H9 (cell line): Measurements from ENCODE around the gene MTF1. TPM values are rescaled to one million over a fixed set of nuclear protein-coding genes. Genes with fewer than 3 reads are reported as not detected.

Source experiments
- DNase-seq: peaks from one replicate; pipeline ENCODE4 v3.0.0-alpha.2; 2017
- H2AFZ ChIP-seq: one replicate; pipeline ENCODE4 v1.6.1; 2013; ENCODE audit warnings: mild to moderate bottlenecking, low read length, control low read depth, moderate library complexity
- H2AK5ac ChIP-seq: 2 replicates; pipeline ENCODE4 v1.6.1; 2013; ENCODE audit warnings: low read length, control low read depth, mixed read lengths; ENCODE audit not compliant: insufficient read length
- H2BK120ac ChIP-seq: one replicate; pipeline ENCODE4 v1.6.1; 2013; ENCODE audit warnings: low read depth, mild to moderate bottlenecking, low read length, control low read depth, inconsistent platforms; ENCODE audit not compliant: poor library complexity, severe bottlenecking
- H2BK12ac ChIP-seq: 2 replicates; pipeline ENCODE4 v1.6.1; 2013; ENCODE audit warnings: low read length, control low read depth, mixed read lengths, low read depth; ENCODE audit not compliant: insufficient read length
- H2BK15ac ChIP-seq: 2 replicates; pipeline ENCODE4 v1.6.1; 2013; ENCODE audit warnings: low read depth, low read length, control low read depth
- H2BK20ac ChIP-seq: one replicate; pipeline ENCODE4 v1.6.1; 2013; ENCODE audit warnings: low read depth, mild to moderate bottlenecking, low read length, control low read depth, inconsistent platforms; ENCODE audit not compliant: poor library complexity, severe bottlenecking
- H2BK5ac ChIP-seq: 2 replicates; pipeline ENCODE4 v1.6.1; 2013; ENCODE audit warnings: low read length, control low read depth, mixed read lengths; ENCODE audit not compliant: insufficient read length
- H3K14ac ChIP-seq: 2 replicates; pipeline ENCODE4 v1.6.1; 2013; ENCODE audit warnings: low read length, control low read depth; ENCODE audit not compliant: insufficient read depth
- H3K18ac ChIP-seq: 2 replicates; pipeline ENCODE4 v1.6.1; 2013; ENCODE audit warnings: low read depth, mild to moderate bottlenecking, mixed read lengths, low read length, control low read depth; ENCODE audit not compliant: insufficient read length
- H3K23ac ChIP-seq: 2 replicates; pipeline ENCODE4 v1.6.1; 2013; ENCODE audit warnings: low read length, control low read depth, mixed read lengths, low read depth; ENCODE audit not compliant: insufficient read length
- H3K23me2 ChIP-seq: 2 replicates; pipeline ENCODE4 v1.6.1; 2013; ENCODE audit warnings: low read depth, mild to moderate bottlenecking, mixed read lengths, low read length, control low read depth; ENCODE audit not compliant: insufficient read length, poor library complexity, severe bottlenecking
- H3K27ac ChIP-seq: 2 replicates; pipeline ENCODE4 v1.5.1; 2013; ENCODE audit warnings: low read length, control low read depth, mixed read lengths, low read depth; ENCODE audit not compliant: insufficient read length
- H3K27me3 ChIP-seq: 2 replicates; pipeline ENCODE4 v1.6.1; 2013; ENCODE audit warnings: low read length, control low read depth, inconsistent platforms; ENCODE audit not compliant: insufficient read depth
- H3K4ac ChIP-seq: 2 replicates; pipeline ENCODE4 v1.6.1; 2013; ENCODE audit warnings: low read depth, mild to moderate bottlenecking, control low read depth, inconsistent platforms, low read length, moderate library complexity
- H3K4me1 ChIP-seq: 2 replicates; pipeline ENCODE4 v1.6.1; 2013; ENCODE audit warnings: low read length, control low read depth, inconsistent platforms; ENCODE audit not compliant: insufficient read depth
- H3K4me2 ChIP-seq: 2 replicates; pipeline ENCODE4 v1.6.1; 2013; ENCODE audit warnings: low read length, control low read depth, mixed read lengths; ENCODE audit not compliant: insufficient read length, insufficient read depth
- H3K56ac ChIP-seq: 2 replicates; pipeline ENCODE4 v1.6.1; 2013; ENCODE audit warnings: low read depth, mild to moderate bottlenecking, mixed read lengths, low read length, control low read depth; ENCODE audit not compliant: insufficient read length
- H3K79me1 ChIP-seq: 2 replicates; pipeline ENCODE4 v1.6.1; 2013; ENCODE audit warnings: low read depth, mild to moderate bottlenecking, moderate library complexity, low read length, control low read depth, inconsistent platforms; ENCODE audit not compliant: insufficient read depth, poor library complexity, severe bottlenecking
- H3K79me2 ChIP-seq: 2 replicates; pipeline ENCODE4 v1.6.1; 2013; ENCODE audit warnings: low read length, control low read depth, inconsistent platforms; ENCODE audit not compliant: insufficient read depth
- H3K9ac ChIP-seq: 2 replicates; pipeline ENCODE4 v1.6.1; 2013; ENCODE audit warnings: low read length, control low read depth, mixed read lengths; ENCODE audit not compliant: insufficient read length; ENCODE audit errors: extremely low read depth
- H3K9me3 ChIP-seq: one replicate; pipeline ENCODE4 v1.6.1; 2013; ENCODE audit warnings: low read depth, low read length, inconsistent platforms; ENCODE audit not compliant: control insufficient read depth
- H3T11ph ChIP-seq: one replicate; pipeline ENCODE4 v1.6.1; 2013; ENCODE audit warnings: mild to moderate bottlenecking, low read length, control low read depth, inconsistent platforms
- H4K20me1 ChIP-seq: one replicate; pipeline ENCODE4 v1.6.1; 2013; ENCODE audit not compliant: control insufficient read depth, insufficient read length, insufficient read depth
- H4K5ac ChIP-seq: 2 replicates; pipeline ENCODE4 v1.6.1; 2013; ENCODE audit warnings: low read depth, mild to moderate bottlenecking, mixed read lengths, low read length, control low read depth; ENCODE audit not compliant: insufficient read length
- H4K8ac ChIP-seq: replicated peaks from 2 replicates; pipeline ENCODE4 v1.6.1; 2013; ENCODE audit warnings: low read length, control low read depth, mixed read lengths, low read depth; ENCODE audit not compliant: insufficient read length
- H4K91ac ChIP-seq: 2 replicates; pipeline ENCODE4 v1.6.1; 2013; ENCODE audit warnings: low read depth, mild to moderate bottlenecking, moderate library complexity, mixed read lengths, low read length, control low read depth; ENCODE audit not compliant: insufficient read length
- H3K27ac Mint-ChIP-seq, 3 experiments: 2 replicates in 2 of 3; 3 replicates in 1 of 3; pipeline ENCODE4 v1.8.0; 2020 to 2021; ENCODE audit warnings: mixed read lengths in 3 of 3, mild to moderate bottlenecking in 1 of 3, moderate library complexity in 1 of 3
- H3K27me3 Mint-ChIP-seq: 2 replicates; pipeline ENCODE4 v1.8.0; 2021; ENCODE audit warnings: low read depth, mild to moderate bottlenecking, moderate library complexity, mixed read lengths
- H3K36me3 Mint-ChIP-seq, 3 experiments: 2 replicates in 2 of 3; 3 replicates in 1 of 3; pipeline ENCODE4 v1.8.0; 2020 to 2021; ENCODE audit warnings: low read depth in 3 of 3, mixed read lengths in 3 of 3; ENCODE audit not compliant: insufficient read depth in 1 of 3
- H3K4me1 Mint-ChIP-seq, 2 experiments: 2 replicates each; pipeline ENCODE4 v1.8.0; 2020; ENCODE audit warnings: mixed read lengths in 2 of 2
- H3K4me3 Mint-ChIP-seq, 2 experiments: 2 replicates in 1 of 2; 3 replicates in 1 of 2; pipeline ENCODE4 v1.8.0; 2020 to 2021; ENCODE audit warnings: mild to moderate bottlenecking in 2 of 2, mixed read lengths in 2 of 2, moderate library complexity in 1 of 2
- H3K9me3 Mint-ChIP-seq, 2 experiments: 2 replicates in 1 of 2; 3 replicates in 1 of 2; pipeline ENCODE4 v1.8.0; 2020; ENCODE audit warnings: mild to moderate bottlenecking in 2 of 2, mixed read lengths in 2 of 2, moderate library complexity in 1 of 2
- WGBS: extraction: QIAGEN DNeasy Blood & Tissue Kit; methylation state at CpG from one replicate; pipeline ENCODE4 v1.1.7; 2013; ENCODE audit warnings: missing lambda C conversion rate, low lambda C conversion rate, mixed read lengths; ENCODE audit not compliant: insufficient read length; ENCODE audit errors: extremely low coverage; 5-methylcytosine and 5-hydroxymethylcytosine counted together
- total RNA-seq: library from RNA; stranded (reverse); gene quantifications from 2 replicates; pipeline ENCODE4 v1.2.1, GENCODE V29; 2021
- TF ChIP-seq, protein P1 (sequence below): fragments of 200-600 bp; sonication (generic); conservative IDR thresholded peaks from 3 replicates; pipeline ENCODE4 v1.8.0; 2021; ENCODE audit warnings: antibody characterized with exemption, mild to moderate bottlenecking

Gene MTF1
- total RNA-seq, 1 experiment from 2014 or later, result 17.0 TPM

DNA sequence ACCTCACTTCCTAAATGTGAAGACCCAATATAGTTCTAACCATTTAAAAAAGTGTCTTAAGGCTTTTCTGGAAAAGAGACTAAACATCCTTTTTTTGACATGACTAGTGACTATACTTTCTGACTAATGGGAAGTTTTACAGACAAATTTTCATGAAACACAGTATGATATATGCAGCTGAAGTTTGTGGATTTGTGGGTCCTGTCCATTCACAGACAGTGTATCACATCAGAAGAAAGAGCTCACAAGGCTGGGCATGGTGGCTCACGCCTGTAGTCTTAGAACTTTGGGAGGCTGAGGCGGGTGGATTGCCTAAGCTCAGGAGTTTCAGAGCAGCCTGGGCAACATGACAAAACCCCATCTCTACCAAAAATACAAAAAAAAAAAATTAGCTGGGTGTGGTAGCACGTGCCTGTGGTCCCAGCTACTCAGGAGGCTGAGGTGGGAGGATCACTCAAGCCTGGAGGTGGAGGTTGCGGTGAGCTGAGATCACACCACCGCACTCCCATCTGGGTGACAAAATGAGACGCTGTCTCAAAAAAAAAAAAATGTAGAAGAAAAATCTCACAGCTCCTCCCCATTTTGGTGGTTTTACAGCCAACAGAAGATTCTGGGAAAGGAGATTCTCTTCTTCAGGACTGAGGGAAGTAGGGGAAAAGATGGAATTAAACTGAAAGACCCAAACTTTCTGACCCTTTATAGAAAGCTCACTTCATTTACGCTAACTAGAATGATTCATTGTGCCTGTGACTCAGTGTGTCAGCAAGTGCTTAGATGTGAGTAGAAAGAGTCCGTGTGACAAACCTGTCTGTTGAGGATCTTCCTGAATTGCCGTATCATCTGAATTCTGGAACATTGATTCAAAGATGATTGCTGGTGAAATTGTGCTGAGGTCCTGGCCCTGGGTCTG is 36.2 kb downstream of the MTF1 start:
- H3K79me2 ChIP-seq, result no peaks in the 10 kb centered on the region
- DNase-seq, result no peak
- H3T11ph ChIP-seq, result no peak overlapping the region
- H2BK15ac ChIP-seq, result no peak overlapping the region
- no peak overlapping the region for H3K4me2 ChIP-seq
- H4K20me1 ChIP-seq, result no peaks in the 10 kb centered on the region
- H3K4me3 Mint-ChIP-seq, result no peak overlapping the region
- H3K27me3 Mint-ChIP-seq, result no peaks in the 10 kb centered on the region
- H3K9me3 Mint-ChIP-seq, result no peaks in the 10 kb centered on the region
- H2BK20ac ChIP-seq, result no peak overlapping the region
- H4K8ac ChIP-seq, result no peak overlapping the region
- H4K91ac ChIP-seq, result no peak overlapping the region
- no peak overlapping the region for H3K14ac ChIP-seq
- no peak overlapping the region for H3K18ac ChIP-seq
- H3K36me3 Mint-ChIP-seq, result peaks cover 14 to 52% (median 31%) of the 10 kb centered on the region in 3 experiments; a peak in 6 of 7 replicates
- peaks cover 0 to under 1% of the 10 kb centered on the region in 2 experiments; a peak in 1 of 4 replicates for H3K4me1 Mint-ChIP-seq
- no peak overlapping the region for H3K4ac ChIP-seq
- TF ChIP-seq, protein P1, sequence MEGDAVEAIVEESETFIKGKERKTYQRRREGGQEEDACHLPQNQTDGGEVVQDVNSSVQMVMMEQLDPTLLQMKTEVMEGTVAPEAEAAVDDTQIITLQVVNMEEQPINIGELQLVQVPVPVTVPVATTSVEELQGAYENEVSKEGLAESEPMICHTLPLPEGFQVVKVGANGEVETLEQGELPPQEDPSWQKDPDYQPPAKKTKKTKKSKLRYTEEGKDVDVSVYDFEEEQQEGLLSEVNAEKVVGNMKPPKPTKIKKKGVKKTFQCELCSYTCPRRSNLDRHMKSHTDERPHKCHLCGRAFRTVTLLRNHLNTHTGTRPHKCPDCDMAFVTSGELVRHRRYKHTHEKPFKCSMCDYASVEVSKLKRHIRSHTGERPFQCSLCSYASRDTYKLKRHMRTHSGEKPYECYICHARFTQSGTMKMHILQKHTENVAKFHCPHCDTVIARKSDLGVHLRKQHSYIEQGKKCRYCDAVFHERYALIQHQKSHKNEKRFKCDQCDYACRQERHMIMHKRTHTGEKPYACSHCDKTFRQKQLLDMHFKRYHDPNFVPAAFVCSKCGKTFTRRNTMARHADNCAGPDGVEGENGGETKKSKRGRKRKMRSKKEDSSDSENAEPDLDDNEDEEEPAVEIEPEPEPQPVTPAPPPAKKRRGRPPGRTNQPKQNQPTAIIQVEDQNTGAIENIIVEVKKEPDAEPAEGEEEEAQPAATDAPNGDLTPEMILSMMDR, result no peak
- no peak overlapping the region for H3K23ac ChIP-seq
- H3K27ac Mint-ChIP-seq, result no peak overlapping the region
- no peak overlapping the region for H2AFZ ChIP-seq
- no peak overlapping the region for H3K9ac ChIP-seq
- H3K27me3 ChIP-seq, result no peaks in the 10 kb centered on the region
- no peaks in the 10 kb centered on the region for H3K23me2 ChIP-seq
- H2AK5ac ChIP-seq, result no peak overlapping the region
- no peak overlapping the region for H2BK5ac ChIP-seq
- no peaks in the 10 kb centered on the region for H3K79me1 ChIP-seq
- H4K5ac ChIP-seq, result no peak overlapping the region
- H3K4me1 ChIP-seq, result no peaks in the 10 kb centered on the region
- no peak overlapping the region for H2BK12ac ChIP-seq
- H2BK120ac ChIP-seq, result no peak overlapping the region
- no peak overlapping the region for H3K27ac ChIP-seq
- H3K56ac ChIP-seq, result no peak overlapping the region
- H3K9me3 ChIP-seq, result no peaks in the 10 kb centered on the region
- WGBS, result no CpG with 5 or more reads among the region's 9 CpGs
